ENCODE results near the gene NCS1. TPM values are rescaled to one million over a fixed set of nuclear protein-coding genes. Genes with fewer than 3 reads are reported as not detected.
A peak's percentile ranks its signal among the peaks of the same experiment; 100 is the strongest.

The NCS1 gene
- total RNA-seq, 2 experiments from 2014 or later = 0.17 TPM; not detected in 1

GRCh38 chr9:130174025-130174424 lies 1.8 kb downstream of the NCS1 start:
- ChIA-PET CTCF (no interaction called here), POLR2A (interaction anchor here (1.6 kb wide), 1 partner anchor 46 kb away, joined by 7 read pairs; no protein-coding TSS in a partner anchor)
- H3K9me3 Mint-ChIP-seq = no peaks in the 10 kb centered on the region
- no peak overlapping the region for H3K4me3 ChIP-seq (ENCODE audit: low read length)
- intact Hi-C loops (cut with DNase I, micrococcal nuclease) = loop anchor here in 1 of 2 experiments (5.0 kb wide), 1 partner anchor 42 kb away; no protein-coding TSS in a partner anchor
- peaks cover 10% of the 10 kb centered on the region for H3K4me1 Mint-ChIP-seq (ENCODE audit: low read depth)
- H3K36me3 Mint-ChIP-seq (ENCODE audit: low read depth) = no peaks in the 10 kb centered on the region
- H3K27me3 ChIP-seq (ENCODE audit: control insufficient read depth in 1 of 2, insufficient read depth in 2 of 2, low read length in 2 of 2) = peaks cover 18 to 28% of the 10 kb centered on the region in 2 experiments
- no peak overlapping the region for H3K27ac Mint-ChIP-seq
- H3K36me3 ChIP-seq (ENCODE audit: insufficient read depth, low read length) = no peaks in the 10 kb centered on the region
- TF ChIP-seq CTCF (IDR thresholded peaks at IDR 0.05) = no peak
- H3K27ac ChIP-seq (ENCODE audit: low read depth in 1 of 2, low read length in 2 of 2) = no peak overlapping the region
- H3K4me3 Mint-ChIP-seq = peak overlapping the region; percentile 71
- peaks cover 23% of the 10 kb centered on the region for H3K27me3 Mint-ChIP-seq
- peaks cover 0 to 5% of the 10 kb centered on the region in 2 experiments for H3K9me3 ChIP-seq (ENCODE audit: control insufficient read depth in 1 of 2, insufficient read depth in 1 of 2, low read length in 2 of 2)
- no peak for DNase-seq
- ATAC-seq (ENCODE audit: poor library complexity) = no peak
- peaks cover 14% of the 10 kb centered on the region for H3K4me1 ChIP-seq (ENCODE audit: insufficient read depth, low read length)

GRCh38 chr9:130174920-130175321 lies 2.7 kb downstream of the NCS1 start:
- H3K9me3 Mint-ChIP-seq = no peaks in the 10 kb centered on the region
- peaks cover 18 to 28% of the 10 kb centered on the region in 2 experiments for H3K27me3 ChIP-seq (ENCODE audit: control insufficient read depth in 1 of 2, insufficient read depth in 2 of 2, low read length in 2 of 2)
- ATAC-seq (ENCODE audit: poor library complexity) (no peak), DNase-seq (no peak)
- H3K36me3 ChIP-seq (ENCODE audit: insufficient read depth, low read length) = no peaks in the 10 kb centered on the region
- H3K4me1 ChIP-seq (ENCODE audit: insufficient read depth, low read length) = peaks cover 14% of the 10 kb centered on the region
- H3K4me3 Mint-ChIP-seq = peak overlapping the region; percentile 62
- H3K9me3 ChIP-seq (ENCODE audit: control insufficient read depth in 1 of 2, insufficient read depth in 1 of 2, low read length in 2 of 2) = peaks cover 0 to 5% of the 10 kb centered on the region in 2 experiments
- no peaks in the 10 kb centered on the region for H3K36me3 Mint-ChIP-seq (ENCODE audit: low read depth)
- H3K27me3 Mint-ChIP-seq = peaks cover 23% of the 10 kb centered on the region
- peaks cover 10% of the 10 kb centered on the region for H3K4me1 Mint-ChIP-seq (ENCODE audit: low read depth)
- ChIA-PET CTCF (no interaction called here), POLR2A (no interaction called here)
- intact Hi-C loops (cut with DNase I, micrococcal nuclease) = loop anchor here in 1 of 2 experiments (5.0 kb wide), 1 partner anchor 43 kb away; no protein-coding TSS in a partner anchor
- no peak overlapping the region for H3K27ac ChIP-seq (ENCODE audit: low read depth in 1 of 2, low read length in 2 of 2)
- no peak overlapping the region for H3K27ac Mint-ChIP-seq
- no peak for TF ChIP-seq CTCF (IDR thresholded peaks at IDR 0.05)
- no peak overlapping the region for H3K4me3 ChIP-seq (ENCODE audit: low read length)

- no peak overlapping the region for H3K4me3 ChIP-seq (ENCODE audit: low read length)
- peaks cover 0 to 5% of the 10 kb centered on the region in 2 experiments for H3K9me3 ChIP-seq (ENCODE audit: control insufficient read depth in 1 of 2, insufficient read depth in 1 of 2, low read length in 2 of 2)
- peaks cover 10% of the 10 kb centered on the region for H3K4me1 Mint-ChIP-seq (ENCODE audit: low read depth)
- no peak for ATAC-seq (ENCODE audit: poor library complexity)
- intact Hi-C loops (cut with DNase I, micrococcal nuclease) = no loop called here
- H3K4me1 ChIP-seq (ENCODE audit: insufficient read depth, low read length) = peaks cover 14% of the 10 kb centered on the region
- no peaks in the 10 kb centered on the region for H3K36me3 ChIP-seq (ENCODE audit: insufficient read depth, low read length)
- CTCF ChIA-PET = no interaction called here
- TF ChIP-seq CTCF (IDR thresholded peaks at IDR 0.05) = no peak
- POLR2A ChIA-PET = no interaction called here
- no peak overlapping the region for H3K27ac ChIP-seq (ENCODE audit: low read depth in 1 of 2, low read length in 2 of 2)
- peaks cover 18 to 28% of the 10 kb centered on the region in 2 experiments for H3K27me3 ChIP-seq (ENCODE audit: control insufficient read depth in 1 of 2, insufficient read depth in 2 of 2, low read length in 2 of 2)
- H3K27me3 Mint-ChIP-seq = peaks cover 23% of the 10 kb centered on the region
- no peaks in the 10 kb centered on the region for H3K36me3 Mint-ChIP-seq (ENCODE audit: low read depth)
- no peak overlapping the region for H3K27ac Mint-ChIP-seq
- no peak for DNase-seq
- no peaks in the 10 kb centered on the region for H3K9me3 Mint-ChIP-seq
- no peak overlapping the region for H3K4me3 Mint-ChIP-seq
Observed at GRCh38 chr9:130175355-130175754, 3.2 kb downstream of the NCS1 start.

All from CD4-positive, alpha-beta T cell (primary cell).